NCI-H2171 (cell line): ENCODE data around the gene SMPX.

Source experiments
- DNase-seq: peaks from one replicate; lab custom pipeline; 2025; lab: John Stamatoyannopoulos, UW

SMPX gene

DNA sequence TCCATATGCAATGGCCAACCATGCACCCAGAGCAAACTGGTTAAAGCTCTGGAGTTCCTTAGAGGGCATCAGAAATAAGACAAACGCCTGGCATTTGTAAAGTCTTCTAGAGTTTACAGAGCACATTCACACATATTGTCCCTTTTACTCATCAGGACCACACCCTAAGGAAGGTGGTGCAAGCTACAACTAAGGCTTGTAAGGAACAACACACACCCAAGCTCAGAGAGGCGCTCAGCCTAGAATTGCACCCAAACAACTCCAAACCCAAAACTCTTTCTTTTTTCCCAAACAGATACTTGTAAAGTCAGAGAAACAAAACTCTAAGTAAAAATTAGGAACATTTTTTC, 46.1 kb downstream of the SMPX start:
- DNase-seq: no peak

DNA sequence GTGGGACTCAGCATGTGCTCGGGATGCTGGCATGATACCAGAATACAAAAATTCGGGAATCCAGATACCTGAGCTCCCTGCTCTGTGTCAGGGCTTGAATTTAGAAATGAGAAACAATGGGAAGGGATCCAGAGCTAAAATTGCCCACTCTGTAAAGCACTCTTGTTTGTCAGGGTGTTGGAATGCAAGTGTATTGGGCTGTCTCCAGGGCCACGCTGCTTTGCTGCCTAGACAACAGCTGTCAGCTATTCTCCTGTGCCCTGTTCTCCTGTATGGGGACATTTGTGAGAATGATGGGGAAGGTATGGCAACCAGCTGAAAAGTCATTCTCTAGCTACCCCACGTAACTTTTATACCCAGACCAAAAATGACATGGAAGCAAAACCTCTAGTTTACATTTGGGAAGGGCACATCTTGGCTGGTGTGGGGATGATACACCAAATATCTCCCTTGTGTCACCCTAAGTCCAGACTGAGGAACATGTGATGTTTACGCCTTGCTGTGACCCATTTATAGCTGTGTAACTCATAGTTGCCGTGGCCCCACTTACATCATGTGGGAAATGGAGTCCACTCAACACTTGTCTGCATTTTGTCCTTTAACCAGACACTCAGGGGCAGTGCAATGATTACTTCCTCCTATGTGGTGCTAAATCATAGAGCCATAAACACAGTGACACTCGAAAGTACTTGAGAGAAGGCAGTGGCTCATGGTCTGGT, 46.6 kb downstream of the SMPX start:
- DNase-seq: no peak

DNA sequence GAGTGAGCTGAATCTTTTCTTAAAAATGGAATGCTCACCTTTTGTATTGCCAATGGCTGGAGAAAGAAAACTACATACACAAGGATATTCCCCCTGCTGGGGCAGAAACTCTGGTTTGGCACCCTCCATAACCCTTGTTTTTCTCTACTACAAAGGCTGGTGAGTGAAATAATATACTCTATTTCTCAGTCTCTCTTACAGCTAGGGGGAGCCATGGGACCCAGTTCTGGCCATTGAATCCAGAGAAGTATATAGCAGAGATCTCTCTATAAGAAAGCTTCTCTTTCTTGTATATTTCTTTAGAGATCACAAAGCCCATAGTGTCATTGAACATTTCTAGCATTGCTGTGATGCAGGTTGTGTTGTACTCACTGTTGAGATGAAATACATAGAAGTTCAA, 49.8 kb downstream of the SMPX start:
- no peak for DNase-seq

DNA sequence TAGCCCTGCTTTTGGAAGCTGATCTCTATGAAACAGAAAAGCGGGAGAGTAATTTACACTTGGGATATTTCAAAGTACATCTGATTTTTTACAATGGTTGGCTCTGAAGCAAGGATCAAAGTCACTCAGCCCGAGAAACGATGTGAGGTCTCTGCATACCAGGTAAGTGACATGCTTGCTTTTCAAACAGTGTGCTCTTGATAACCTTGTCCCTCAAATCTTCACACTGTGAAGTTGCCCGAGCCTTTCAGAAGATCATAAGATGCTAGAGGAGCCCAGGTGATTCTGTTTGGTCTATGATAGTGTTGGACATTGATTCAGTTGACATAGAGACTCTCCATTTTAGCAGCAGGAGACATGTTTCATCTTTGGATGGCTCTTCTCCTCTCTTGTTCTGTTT, 52.7 kb downstream of the SMPX start:
- DNase-seq: no peak

DNA sequence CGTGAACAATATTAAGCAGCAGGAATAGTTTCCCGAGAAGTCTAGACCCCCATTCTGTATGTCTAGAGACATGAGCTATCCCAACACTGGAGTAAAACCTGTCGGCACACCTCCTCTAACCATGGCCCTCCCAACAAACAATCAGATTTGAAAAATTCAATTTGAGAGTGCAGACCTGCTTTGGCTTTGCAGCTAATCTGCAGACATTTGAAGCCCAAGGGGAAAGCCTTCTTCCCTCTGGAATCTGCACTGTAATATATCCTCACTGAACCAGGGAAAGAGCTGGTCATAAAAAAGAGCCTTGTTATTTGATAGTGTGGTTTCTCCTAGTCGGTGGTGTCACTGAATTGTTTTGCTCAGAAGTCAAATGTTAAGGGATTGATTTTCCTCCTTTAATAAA, 55.2 kb downstream of the SMPX start:
- DNase-seq: no peak

DNA sequence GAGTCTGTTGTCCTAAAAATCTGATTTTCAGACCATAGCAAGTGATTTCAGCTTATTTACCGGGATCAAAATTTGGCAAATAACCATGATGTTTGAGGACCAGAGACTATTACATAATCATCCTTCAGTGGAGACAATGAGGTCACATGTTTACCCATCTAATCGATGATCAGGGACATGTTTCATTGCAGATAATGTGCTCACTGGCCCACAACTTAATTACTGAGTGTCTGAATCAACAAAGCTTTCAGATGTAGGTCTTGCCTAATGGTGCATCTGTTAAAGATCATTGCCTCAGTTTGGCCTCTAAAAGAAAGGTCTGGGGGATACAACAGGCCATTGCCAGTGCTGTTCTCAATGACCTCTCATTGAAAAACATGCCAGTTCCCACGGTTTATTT, 56.9 kb downstream of the SMPX start:
- DNase-seq: no peak

DNA sequence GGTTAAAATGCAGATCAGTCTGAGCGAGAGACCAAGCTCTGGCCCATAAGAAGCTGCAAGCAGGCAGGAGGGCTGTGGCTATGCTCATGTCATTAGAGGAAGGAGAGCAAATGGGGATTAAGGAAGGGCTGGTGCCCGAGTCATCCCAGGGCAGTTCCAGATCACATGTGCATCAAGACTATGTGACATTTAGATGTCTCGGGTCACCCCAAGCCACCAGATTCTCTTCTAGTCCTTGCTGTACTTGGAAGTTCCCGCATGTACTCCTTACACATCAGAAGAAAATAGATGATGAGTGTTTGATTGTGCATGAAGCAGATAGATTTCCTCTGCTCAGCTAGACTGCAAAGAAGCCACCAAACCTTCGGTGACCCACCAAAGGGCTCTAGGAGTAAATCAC, 57.6 kb downstream of the SMPX start:
- DNase-seq: no peak

DNA sequence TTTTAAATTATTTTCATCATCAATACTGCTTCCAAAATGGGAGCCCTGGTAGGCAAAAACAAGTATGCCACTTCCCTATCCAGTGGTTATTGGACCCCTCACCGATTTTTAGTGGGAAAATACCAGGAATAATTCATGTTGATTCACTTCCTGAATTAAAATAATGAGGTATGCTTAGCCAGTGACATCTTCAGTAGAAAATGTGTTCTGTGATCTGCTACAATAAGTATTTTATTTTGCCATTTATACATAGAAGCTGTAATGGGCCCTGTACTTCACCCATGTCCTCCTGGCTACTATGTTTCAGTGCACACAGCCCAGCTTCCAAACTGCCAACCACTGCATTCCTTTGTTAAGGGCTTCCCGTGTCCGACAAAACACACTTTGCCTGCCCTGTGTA, 58.8 kb downstream of the SMPX start:
- no peak for DNase-seq

DNA sequence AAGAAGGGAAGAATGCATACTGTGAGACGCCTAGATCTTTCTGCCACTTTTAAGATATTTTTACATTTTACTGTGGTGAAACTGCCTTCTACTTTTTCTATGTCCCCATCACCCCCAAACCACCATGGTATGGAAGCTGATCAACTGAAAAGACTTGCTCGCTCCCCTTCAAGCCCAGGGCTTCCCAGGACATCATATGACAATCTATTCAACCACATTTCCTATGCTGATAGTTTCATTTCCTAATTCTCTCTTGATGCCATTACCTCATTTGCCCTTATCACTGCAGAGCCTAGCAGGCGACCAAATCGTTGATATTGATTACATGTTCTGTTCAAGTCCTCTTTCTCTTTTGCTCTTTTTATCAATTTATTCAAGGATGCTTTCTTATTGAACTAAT, 59.6 kb downstream of the SMPX start:
- no peak for DNase-seq

DNA sequence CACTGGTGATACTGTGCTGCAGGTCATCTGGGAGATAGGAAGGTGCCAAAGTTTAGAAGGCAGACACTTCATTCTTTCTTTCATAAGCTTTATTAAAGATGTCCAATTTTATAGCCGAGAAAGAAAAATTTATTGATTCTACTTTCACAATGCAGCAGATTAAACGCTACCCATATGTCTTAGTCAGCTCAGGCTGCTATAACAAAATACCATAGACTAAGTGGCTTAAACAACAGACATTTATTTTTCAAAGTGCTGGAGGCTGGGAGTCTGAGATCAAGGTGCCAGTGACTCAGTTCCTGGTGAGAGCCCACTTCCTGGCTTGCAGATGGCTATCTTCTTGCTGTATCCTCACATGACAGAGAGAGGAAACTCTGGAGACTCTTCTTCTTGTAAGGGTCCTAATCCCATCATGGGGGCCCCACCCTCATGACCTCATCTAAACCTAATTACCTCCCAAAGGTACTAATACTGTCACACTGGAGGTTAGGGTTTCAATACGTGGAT, 66.4 kb downstream of the SMPX start:
- no peak for DNase-seq

DNA sequence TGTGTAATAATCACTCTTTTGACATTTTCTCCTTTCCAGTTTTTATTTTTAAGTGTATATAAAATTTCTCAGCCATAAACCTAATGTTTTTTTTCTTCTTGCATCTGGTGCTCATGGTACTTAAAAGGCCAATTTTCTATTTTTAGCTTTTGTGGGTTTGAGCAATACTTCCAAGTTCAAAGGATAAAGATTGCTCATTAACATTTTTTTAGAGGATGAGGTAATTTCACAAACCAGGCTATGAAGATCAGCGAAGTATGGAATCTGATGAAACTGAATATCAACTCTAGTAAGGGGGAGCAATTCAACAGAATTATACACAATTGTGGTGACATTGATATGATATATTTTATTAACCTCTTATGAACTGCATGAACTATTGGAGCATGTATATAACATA, 74.0 kb downstream of the SMPX start:
- DNase-seq: no peak

DNA sequence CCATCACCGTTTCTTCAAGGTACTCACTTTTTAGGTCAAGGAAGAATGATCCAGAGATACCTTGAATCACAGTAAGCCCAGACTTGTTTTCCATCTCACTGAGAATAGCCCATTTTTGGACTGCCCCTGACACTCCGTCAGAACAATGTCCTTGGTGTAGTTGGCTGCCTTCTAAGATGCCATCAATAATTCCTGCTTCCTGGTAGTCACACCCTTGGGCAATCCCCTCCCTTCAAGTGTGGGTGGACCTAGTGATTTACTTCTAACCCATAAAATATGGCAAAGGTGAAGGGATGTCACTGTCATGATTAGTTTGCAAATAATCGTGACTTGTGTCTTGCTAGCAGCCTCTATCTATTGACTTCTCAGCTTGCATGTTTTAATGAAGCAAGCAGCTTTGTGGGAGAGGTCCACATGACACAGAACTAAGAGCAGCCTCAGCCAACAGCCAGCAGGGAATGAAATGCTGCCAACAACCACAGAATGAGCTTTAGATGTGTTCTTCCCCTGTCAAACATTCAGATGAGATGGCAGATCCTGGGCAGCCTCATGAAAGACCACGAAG, 79.8 kb downstream of the SMPX start:
- DNase-seq: no peak

DNA sequence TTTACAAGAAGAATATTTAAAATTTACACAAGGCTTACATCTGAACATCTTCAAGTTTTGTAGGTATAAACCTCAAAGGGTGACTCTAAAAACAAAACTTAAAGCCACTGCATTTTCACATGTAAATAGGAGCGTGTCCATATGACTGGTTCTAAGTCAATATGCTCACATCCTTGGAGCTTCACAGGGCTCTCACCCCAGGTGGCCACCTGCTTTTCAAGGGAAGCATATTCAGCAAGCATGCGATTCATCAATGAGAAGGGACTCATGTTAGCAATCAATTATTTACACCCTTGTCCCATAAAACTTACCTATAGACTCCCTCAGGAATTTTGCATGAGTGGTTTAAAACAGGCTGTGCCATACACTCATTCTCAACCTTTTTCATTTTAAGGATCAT, 82.0 kb downstream of the SMPX start:
- no peak for DNase-seq

DNA sequence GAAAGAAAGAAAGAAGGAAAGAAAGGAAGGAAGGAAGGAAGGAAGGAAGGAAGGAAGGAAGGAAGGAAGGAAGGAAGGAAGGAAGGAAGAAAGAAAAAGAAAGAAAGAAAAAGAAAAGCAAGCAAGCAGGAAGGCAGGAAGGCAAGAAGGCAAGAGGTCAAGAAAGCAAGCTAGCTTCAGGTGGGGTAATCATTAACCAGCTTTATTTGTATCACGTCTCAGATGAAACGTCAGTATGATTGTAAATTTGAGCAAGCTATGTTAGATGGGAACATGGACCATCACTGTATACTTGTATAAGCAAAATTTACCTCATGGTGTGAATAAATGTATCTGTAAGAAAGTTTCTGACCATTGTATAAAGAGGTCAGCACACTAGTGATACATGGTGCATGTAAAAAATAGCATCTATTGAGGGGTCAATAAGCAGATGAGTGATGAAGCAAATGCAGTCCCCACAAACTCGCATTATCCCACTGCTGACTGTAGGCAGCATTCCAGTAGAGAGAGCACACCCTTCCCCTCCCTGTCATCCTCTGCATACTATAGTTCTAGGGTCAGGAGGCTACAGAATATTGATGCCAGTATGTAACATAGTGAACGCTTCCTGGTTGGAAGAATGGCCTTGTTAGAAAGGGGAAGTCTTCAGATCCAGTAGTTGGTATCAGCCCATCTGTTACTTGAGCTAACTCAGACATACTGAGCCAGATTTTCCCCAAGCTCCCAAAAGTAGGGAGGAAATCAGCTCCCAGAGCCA, 83.3 kb downstream of the SMPX start:
- no peak for DNase-seq

DNA sequence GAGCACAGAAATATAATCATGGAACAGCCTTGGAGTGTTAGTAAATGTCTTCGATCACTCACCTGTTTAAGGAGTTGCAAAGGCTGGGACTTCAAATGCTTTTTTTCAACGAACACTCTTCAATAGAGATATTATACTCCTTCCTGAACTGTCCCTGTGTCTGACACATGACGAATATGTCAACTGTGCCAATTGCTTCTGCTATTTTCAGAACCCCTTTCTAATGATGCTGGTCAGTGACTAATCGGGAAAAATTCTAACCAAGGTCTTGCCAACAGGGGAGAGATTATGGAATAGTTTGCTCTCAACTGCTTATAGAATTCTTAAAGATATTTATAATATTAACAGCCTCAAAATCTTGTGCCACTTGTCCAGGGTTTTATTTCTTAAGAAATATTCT, 91.2 kb downstream of the SMPX start:
- DNase-seq: no peak

DNA sequence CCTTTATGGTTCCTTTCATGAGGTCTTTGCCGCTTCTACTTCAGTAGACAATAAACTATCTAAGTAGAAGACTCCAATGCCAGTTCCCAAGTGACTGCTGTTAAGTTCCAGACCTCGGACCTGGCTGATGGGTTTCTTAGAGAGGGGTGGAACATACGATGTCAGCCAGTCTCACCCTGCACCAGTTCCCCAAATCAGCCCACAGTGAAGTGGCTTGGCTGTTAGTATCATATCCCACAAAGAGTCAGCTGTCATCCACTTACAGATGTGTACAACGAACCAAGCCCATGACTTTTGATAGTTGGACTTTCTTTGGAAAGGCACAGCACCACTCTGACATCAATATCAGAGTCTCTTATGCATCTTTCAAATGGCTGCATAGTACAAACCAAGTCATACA, 91.7 kb downstream of the SMPX start:
- no peak for DNase-seq

DNA sequence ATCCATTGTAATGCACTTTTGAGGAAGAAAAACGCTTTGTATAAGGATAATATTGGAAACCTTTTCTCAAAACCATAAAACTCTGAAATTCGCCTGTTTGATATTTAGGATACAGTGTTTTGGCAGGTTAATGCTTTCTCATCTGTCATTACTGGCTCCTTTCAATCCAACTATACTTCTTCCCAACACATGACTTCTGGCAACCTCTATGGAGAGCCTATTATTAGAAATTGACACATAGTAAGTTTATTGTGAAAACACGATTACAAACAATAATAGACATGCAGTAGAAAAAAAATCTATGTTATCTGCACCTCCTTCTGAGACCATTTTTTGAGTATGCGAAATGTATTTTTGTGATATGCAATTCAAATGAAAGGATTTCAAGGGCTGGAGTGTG, 95.2 kb downstream of the SMPX start:
- DNase-seq: no peak

DNA sequence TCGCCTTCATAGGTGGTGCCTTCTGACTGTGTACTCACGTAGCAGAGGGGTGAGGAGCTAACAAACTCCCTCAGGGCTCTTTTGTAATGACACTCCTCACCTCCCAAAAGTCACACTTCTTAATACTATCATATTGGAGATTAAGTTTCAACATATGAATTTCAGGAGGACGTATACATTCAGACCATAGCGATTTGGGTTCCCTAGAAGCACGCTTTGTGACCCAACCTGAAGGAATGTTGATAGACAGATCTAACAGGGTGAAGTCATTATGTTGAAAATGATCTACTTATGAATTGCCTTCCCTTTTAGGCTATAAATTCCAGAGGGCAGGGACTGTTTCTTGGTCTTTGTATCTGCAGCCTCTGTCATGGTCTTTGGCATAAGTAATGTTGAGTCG, 96.6 kb downstream of the SMPX start:
- DNase-seq: no peak

DNA sequence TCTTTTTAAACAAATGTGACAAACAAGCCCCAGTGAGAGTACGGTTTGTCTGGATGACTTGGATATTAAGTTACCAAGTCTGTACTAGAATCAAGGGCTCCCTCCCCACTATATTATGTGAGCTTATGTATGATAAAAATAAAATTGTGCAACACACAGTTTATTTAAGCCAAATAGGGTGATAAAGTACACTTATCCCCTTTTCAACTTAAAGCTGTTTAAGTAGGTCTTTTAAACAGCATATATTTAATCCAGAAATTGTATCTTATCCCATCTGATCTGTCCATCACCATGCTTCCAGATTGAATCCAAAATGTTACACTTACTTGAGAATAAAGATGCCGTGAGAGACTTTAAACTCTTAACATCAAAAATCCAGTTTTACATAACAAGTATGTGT, 97.8 kb downstream of the SMPX start:
- DNase-seq: no peak

DNA sequence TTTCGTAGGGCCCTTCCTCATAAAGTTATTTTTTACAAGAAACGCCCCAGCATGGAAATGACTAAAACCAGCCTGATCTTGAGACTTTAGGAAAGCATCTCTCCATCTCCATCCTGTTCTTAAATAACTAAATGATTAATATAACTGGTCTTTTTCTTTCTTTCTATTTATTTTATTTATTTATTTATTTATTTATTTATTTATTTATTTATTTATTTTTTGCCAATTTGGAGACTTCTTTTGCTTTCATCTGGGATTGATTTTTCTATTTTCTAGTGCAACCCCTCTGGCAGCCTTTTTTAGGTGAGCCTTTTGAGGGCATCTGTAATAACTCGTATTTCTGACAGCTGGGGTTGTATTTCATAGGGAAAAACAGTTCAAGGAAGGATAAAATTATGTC, 98.6 kb downstream of the SMPX start:
- no peak for DNase-seq

DNA sequence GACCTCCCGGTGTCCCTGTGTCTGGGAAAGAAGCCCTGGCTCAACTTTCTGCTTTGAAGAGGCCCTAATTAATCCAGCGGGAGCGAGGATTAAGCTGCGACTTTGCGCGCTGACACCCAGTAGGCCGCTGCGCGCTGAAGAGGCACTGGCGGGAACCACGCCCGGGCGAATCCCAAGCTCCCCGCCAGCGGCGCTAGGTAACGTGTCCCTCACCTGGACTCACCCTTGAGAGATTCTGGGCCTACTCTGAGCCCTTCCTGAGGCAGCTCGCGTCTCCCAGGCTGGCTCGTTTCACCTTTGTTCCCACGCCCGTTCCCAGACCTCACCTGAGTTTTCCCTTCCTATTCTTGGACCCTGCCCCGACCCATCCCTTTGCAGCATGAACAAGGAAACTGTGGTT, 99.2 kb downstream of the SMPX start:
- DNase-seq: no peak

DNA sequence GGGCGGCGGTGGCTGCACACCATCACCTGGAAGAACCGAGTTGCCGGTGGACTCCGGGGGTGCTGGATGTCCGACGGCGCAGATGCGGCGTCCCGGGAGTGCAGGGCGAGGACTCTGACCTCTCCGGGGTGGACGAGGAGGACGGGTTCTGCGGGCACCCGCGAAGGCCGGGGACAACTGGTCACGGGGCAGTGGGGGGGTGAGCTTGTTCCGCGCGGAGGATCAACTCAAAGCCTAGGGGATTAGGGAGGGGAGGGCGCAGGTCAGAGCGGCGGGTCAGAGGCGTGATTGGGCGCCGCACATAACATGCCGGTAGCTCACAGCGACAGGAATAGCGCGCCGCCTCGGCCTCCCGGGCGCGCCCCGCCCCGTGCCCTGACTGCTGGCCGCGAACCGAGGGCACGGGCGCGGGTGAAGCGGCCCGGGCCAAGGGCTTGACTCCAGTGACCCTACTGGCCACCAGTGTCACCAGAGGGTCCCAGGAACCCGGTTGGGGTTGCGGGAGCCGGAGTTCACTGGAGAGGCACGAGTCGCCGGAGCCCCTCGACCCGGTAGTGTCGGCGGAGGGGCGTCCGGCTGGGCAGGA, 99.7 kb downstream of the SMPX start, which contains the start of gene KLHL34:
TSS of gene KLHL34 (minus strand) at position 179 of the 586 bp plus-strand sequence. CDS start 542 bp downstream, outside the sequence.
- no peak for DNase-seq
